Small intestine (tissue), 7 donors: ENCODE data around the gene AQP3. TPM values are rescaled to one million over a fixed set of nuclear protein-coding genes. Genes with fewer than 3 reads are reported as not detected.

Experiments used
- DNase-seq, 2 donors: peaks; one replicate each; pipeline versions ENCODE4 v3.0.0 to v3.0.0-alpha.2; 2013
- FAIRE-seq: peaks from 2 replicates; lab custom pipeline; 2012; peaks lifted over from hg19 to GRCh38; lab: Jason Lieb, UNC
- H3K27ac ChIP-seq, 3 donors: one replicate each; pipeline ENCODE4 v1.5.1; 2013; ENCODE audit warnings: low read length in 2 of 3, mild to moderate bottlenecking in 2 of 3, control low read depth in 1 of 3, inconsistent platforms in 1 of 3, low read depth in 1 of 3, moderate library complexity in 1 of 3
- H3K27me3 ChIP-seq, 3 donors: one replicate each; pipeline ENCODE4 v1.6.1; 2013; ENCODE audit warnings: low read length in 3 of 3, inconsistent platforms in 1 of 3; ENCODE audit not compliant: control insufficient read depth in 3 of 3, insufficient read depth in 3 of 3
- H3K36me3 ChIP-seq, 3 donors: one replicate each; pipeline ENCODE4 v1.6.1; 2013; ENCODE audit warnings: low read length in 3 of 3, inconsistent platforms in 1 of 3, low read depth in 1 of 3, mild to moderate bottlenecking in 1 of 3, moderate library complexity in 1 of 3; ENCODE audit not compliant: control insufficient read depth in 3 of 3, insufficient read depth in 2 of 3
- H3K4me1 ChIP-seq, 3 donors: one replicate each; pipeline ENCODE4 v1.6.1; 2013; ENCODE audit warnings: low read length in 2 of 3, inconsistent platforms in 1 of 3, low read depth in 1 of 3, mild to moderate bottlenecking in 1 of 3, moderate library complexity in 1 of 3; ENCODE audit not compliant: control insufficient read depth in 3 of 3, insufficient read depth in 2 of 3
- H3K4me3 ChIP-seq, 3 donors: one replicate each; pipeline ENCODE4 v1.5.1; 2013; ENCODE audit warnings: low read length in 3 of 3, control low read depth in 1 of 3, inconsistent platforms in 1 of 3, low read depth in 1 of 3, mild to moderate bottlenecking in 1 of 3, moderate library complexity in 1 of 3
- H3K9me3 ChIP-seq, 2 donors: one replicate each; pipeline ENCODE4 v1.6.1; 2013; ENCODE audit warnings: low read depth in 1 of 2, low read length in 1 of 2; ENCODE audit not compliant: control insufficient read depth in 2 of 2, insufficient read depth in 1 of 2
- WGBS, 3 donors: extraction: QIAGEN DNeasy Blood & Tissue Kit; methylation state at CpG; one replicate each; pipeline ENCODE4 v1.1.7; 2013; 5-methylcytosine and 5-hydroxymethylcytosine counted together
- polyA plus RNA-seq, 4 donors: library from polyadenylated mRNA; stranded (reverse) in 3 of 4; unstranded in 1 of 4; fragments of 200-250 nt in 3 of 4; fragments of 120-200 nt in 1 of 4; gene quantifications; one replicate each; pipeline versions ENCODE4 v1.2.1 to v1.2.3, GENCODE V29; 2013
- donor health status: healthy with polysubstance abuse.
- donor health status: control.
- donor health status: control.
- donor health status: Bipolar disorder and iron deficiency.
- donor health status: healthy.

Gene AQP3
- polyA plus RNA-seq, 4 donors = 36.6 to 173 (median 138) TPM

DNA sequence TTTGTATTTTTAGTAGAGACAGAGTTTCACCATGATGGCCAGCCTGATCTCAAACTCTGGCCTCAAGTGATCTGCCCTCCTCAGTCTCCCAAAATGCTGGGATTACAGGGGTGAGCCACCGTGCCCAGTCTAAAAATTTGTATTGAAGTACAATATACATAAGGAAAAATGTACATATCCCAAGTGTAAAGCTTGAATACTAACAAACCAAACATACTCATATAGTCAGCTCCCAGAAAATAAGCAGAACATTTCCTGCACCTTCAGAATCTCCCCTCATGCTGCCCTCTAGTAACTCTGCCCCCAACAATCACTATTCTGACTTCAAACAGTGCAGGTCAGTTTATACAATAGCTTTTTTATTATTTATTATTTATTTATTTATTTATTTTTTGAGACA, 28.0 kb upstream of the AQP3 start:
- DNase-seq = no peak
- peaks cover 0 to 10% (median 0%) of the 10 kb centered on the region in 3 donors for H3K4me1 ChIP-seq
- peaks cover 0 to 16% (median 3%) of the 10 kb centered on the region in 3 donors for H3K36me3 ChIP-seq
- 94 to 100% (median 95%) methylated on average over 1 of the region's 1 CpG for WGBS, 3 donors
- FAIRE-seq = no peak
- H3K27ac ChIP-seq = no peak overlapping the region
- no peaks in the 10 kb centered on the region for H3K27me3 ChIP-seq
- H3K4me3 ChIP-seq = no peak overlapping the region
- H3K9me3 ChIP-seq = no peaks in the 10 kb centered on the region

DNA sequence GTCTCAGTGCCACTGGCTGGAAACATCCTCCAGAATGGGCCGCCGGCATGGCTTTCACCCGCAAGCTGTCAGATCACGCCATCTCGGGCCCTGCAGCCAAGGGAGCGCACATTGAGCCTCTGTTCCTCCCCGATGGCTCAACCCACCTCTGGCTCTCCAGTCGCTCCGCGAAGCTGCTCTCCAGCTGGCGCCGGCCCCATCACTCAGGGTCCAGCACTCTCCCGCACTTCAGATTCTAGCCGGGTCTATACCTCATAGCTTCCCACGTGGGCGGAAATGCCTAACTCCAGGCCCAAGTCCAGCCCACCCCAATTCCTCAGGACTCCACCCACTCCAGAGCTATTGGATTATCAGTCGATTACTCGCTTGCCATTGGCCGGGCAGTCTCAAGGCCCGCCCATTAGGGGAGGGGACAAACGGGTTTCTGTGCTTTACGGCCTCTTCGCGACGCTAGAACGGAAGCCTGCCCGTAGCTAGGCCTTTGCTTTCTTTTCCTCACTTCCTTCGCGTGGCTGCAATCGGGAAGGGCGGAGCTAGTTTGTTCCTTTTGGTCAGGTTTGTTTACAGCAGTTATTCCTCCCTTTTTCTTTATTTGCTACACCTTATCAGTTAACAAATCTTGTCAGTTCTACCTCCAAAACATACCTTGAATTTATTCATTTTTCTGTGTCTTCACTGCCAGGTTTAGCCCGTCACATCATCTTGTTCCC, 26.4 kb upstream of the AQP3 start, which contains the start of gene NOL6:
NOL6 (minus strand) TSS at position 282 of the 710 bp plus-strand sequence; CDS start at position 200, 82 bp downstream.
- 0% methylated on average over 32 of the region's 32 CpGs for WGBS, 3 donors
- peaks cover 3 to 32% (median 5%) of the 10 kb centered on the region in 3 donors for H3K36me3 ChIP-seq
- H3K4me1 ChIP-seq = peaks cover 0 to 10% (median 0%) of the 10 kb centered on the region in 3 donors
- no peaks in the 10 kb centered on the region for H3K27me3 ChIP-seq
- no peaks in the 10 kb centered on the region for H3K9me3 ChIP-seq
- DNase-seq = peak; percentile 100
- peak; percentile 95 for FAIRE-seq
- H3K4me3 ChIP-seq = peak within 1 kb of the TSS; percentile 72 to 94 (median 82)
- peak within 1 kb of the TSS in 2 of 3 donors; percentile 62 to 74 for H3K27ac ChIP-seq

DNA sequence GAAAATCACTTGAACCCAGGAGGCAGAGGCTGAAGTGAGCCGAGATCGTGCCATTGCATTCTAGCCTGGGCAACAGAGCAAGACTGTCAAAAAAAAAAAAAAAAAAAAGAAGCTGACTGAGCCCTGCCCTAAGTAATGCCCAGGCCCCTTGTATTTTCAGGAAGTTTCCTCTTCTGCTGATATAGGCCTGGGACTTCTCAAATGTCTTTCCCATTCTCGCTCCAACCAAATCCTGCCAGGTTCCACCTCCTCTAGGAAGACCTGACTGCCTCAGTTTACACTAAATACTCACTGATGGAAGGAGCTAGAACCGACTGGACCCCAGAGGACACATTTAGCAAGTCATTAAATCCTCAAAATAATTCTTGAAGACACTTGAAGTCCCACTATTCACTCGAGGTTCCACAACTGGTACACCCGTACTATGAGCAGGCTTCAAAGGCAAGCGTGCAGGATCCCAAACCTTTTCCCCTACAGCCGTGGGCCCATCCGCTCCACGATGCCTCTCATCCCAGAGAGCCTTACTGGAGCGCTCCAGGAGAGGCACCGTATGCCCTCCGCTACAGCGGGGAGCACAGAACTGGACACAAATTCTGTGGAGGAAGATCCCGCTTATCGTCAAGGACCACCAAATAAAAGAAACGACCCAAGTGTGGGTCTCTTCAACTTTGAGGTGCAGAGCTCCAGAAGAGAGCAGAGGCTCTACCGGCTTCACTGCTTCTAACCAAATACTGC, 25.7 kb upstream of the AQP3 start:
- no peak for FAIRE-seq
- peak overlapping the region in 2 of 3 donors; percentile 33 to 74 for H3K27ac ChIP-seq
- no peaks in the 10 kb centered on the region for H3K27me3 ChIP-seq
- H3K4me1 ChIP-seq = peaks cover 0 to 10% (median 0%) of the 10 kb centered on the region in 3 donors
- H3K9me3 ChIP-seq = no peaks in the 10 kb centered on the region
- peaks cover 5 to 39% (median 8%) of the 10 kb centered on the region in 3 donors for H3K36me3 ChIP-seq
- 6 to 10% (median 7%) methylated on average over 18 of the region's 18 CpGs for WGBS, 3 donors
- H3K4me3 ChIP-seq = peak overlapping the region; percentile 72 to 94 (median 82)
- no peak for DNase-seq

DNA sequence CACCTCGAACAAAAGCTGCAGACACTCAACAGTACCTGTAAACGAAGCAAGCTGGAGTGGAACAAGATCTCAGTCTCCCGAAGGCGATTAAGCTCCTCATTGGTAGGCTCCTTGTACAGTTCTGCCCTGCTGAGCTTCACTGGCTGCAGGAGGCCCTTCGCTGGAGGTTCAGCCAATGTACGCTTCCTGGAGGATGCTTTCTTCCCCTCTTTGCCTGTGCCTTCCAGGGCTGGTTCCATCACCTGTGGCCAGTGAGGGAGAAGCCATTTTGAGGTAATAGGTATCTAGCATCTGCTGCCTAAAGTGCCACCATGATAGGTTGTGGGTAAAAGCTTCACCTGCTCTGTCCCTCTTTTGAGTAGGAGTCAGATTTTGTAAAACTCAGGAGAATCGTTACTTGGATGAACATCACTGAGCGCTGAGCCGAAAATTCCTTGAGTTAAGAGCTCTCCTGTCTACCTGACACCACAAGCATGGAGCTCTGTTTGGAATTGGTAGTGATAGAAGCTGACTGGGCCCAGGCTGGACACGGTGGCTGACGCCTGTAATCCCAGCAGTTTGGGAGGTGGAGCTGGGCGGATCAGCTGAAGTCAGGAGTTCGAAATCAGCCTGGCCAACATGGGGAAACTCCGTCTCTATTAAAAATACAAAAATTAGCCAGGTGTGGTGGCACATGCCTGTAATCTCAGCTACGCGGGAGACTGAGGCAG, 24.9 kb upstream of the AQP3 start:
- 81 to 91% (median 87%) methylated on average over 16 of the region's 16 CpGs for WGBS, 3 donors
- Histone ChIP-seq H3K36me3 (peaks cover 5 to 46% (median 11%) of the 10 kb centered on the region in 3 donors), H3K27me3 (no peaks in the 10 kb centered on the region), H3K9me3 (no peaks in the 10 kb centered on the region), H3K4me3 (no peak overlapping the region), H3K27ac (no peak overlapping the region), H3K4me1 (peaks cover 0 to 10% (median 0%) of the 10 kb centered on the region in 3 donors)
- FAIRE-seq (no peak), DNase-seq (no peak)

DNA sequence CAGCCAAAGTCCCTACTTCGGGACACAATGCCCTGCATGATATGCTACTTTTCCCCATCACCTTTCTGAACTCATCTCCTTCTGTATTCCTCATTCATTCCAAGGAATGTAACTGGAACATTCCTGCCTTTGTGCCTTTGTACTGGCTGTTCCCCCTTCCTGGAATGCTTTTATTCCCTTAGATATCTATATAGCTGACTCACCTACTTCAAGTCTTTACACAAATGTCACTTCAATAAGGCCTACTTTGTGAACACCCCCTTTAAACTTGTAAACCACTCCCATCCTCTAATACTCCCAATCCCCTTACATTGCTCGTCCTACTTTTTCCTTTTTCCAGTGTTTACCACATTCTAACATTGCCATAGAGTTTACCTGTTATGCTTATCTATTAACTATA, 24.0 kb upstream of the AQP3 start:
- 84 to 88% (median 85%) methylated on average over 2 of the region's 2 CpGs for WGBS, 3 donors

DNA sequence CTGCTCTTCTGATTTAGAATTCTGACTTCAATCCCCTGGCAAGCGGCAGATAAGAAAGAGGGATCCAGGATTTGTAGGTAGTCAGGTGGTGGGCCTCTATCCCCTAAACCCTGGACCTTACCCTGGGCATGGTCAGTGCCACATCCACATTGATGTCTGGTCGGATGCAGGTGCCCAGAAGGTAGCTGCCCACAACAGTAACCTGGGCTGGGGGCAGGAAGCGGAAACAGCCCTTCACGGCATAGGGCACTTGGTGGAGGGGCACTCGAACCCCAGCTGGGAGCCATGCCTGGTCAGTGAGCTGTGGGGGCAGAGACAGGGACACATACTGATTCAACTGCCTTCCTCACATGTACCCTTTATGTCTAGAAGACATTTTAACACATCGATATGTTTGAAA, 22.5 kb upstream of the AQP3 start:
- no peaks in the 10 kb centered on the region for H3K27me3 ChIP-seq
- no peak overlapping the region for H3K27ac ChIP-seq
- H3K4me3 ChIP-seq = no peak overlapping the region
- H3K9me3 ChIP-seq = no peaks in the 10 kb centered on the region
- 94 to 97% (median 95%) methylated on average over 5 to 6 of the region's 6 CpGs for WGBS, 3 donors
- FAIRE-seq = no peak
- DNase-seq = no peak
- H3K36me3 ChIP-seq = peaks cover 16 to 71% (median 21%) of the 10 kb centered on the region in 3 donors
- H3K4me1 ChIP-seq = peaks cover 0 to 10% (median 0%) of the 10 kb centered on the region in 3 donors

More for the DNA sequence above, 24.0 kb upstream of the AQP3 start:
- Histone ChIP-seq H3K27ac (no peak overlapping the region), H3K36me3 (peaks cover 9 to 56% (median 14%) of the 10 kb centered on the region in 3 donors), H3K9me3 (no peaks in the 10 kb centered on the region), H3K4me3 (no peak overlapping the region), H3K4me1 (peaks cover 0 to 10% (median 0%) of the 10 kb centered on the region in 3 donors), H3K27me3 (no peaks in the 10 kb centered on the region)
- no peak for DNase-seq
- no peak for FAIRE-seq

DNA sequence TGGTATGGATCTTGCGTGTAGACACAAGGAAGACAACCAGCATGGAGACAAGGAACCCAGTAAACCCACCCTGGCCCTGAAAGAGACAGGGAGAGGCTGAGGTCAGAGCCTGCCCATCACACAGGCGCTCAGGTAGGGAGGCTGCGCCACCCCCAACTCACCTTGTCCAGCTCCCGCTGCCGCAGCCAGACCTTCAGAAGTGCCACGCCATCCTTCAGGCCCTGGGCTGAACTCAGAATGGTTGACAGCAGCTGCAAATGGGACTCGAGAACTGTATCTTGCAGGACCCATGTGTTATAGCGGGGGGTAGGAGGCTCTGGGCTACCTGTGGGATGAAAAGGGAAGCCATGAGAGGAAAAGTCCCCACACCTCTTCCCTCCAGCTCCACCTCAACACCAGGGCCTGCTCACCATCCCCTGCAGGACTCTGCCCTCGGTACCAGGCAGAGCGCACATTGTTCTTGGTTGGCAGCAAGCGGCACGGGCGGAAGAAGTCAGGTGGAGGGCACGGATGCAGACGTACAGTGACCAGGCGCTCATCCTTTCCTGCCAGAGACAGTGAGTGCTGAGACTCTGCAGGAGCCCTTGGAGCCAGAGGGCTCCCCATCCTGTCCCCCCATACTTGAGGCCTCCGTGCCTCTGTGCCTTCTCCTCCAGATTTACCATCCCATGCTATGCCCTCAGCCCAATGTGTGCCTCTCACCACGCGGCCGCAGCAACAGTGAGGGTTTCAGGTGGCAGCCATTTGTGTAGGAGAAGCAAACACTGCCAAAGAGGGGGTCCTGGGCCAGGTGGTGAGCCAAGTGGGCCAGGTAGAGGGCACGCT, 21.6 kb upstream of the AQP3 start:
- WGBS, 3 donors = 96 to 98% (median 98%) methylated on average over 21 of the region's 21 CpGs
- Histone ChIP-seq H3K36me3 (peaks cover 21 to 80% (median 24%) of the 10 kb centered on the region in 3 donors), H3K4me1 (peaks cover 0 to 10% (median 0%) of the 10 kb centered on the region in 3 donors), H3K27ac (no peak overlapping the region), H3K4me3 (no peak overlapping the region), H3K9me3 (no peaks in the 10 kb centered on the region), H3K27me3 (no peaks in the 10 kb centered on the region)
- DNase-seq (no peak), FAIRE-seq (no peak)
